SH-SY5Y (cell line): ENCODE measurements around the gene SDC3.

ENCODE experiments used
- GATA2 ChIP-seq: IDR thresholded peaks from 2 replicates; pipeline ENCODE4 v1.6.1; 2011; ENCODE audit warnings: mild to moderate bottlenecking, low read depth, low read length
- GATA3 ChIP-seq: IDR thresholded peaks from 2 replicates; pipeline ENCODE4 v1.6.1; 2011; ENCODE audit warnings: low read depth, mild to moderate bottlenecking, low read length, moderate library complexity

- TF ChIP-seq GATA3: no peak
- TF ChIP-seq GATA2: no peak
Observed at GRCh38 chr1:30947212-30947611, 38.7 kb upstream of the SDC3 start.
